ENCODE data around the gene CAPN12.
"Not testable (repeated sequence)": the region's sequence is repeated elsewhere in the genome, so short reads cannot be mapped to it uniquely, and the experiment has no call there.

Gene CAPN12

DNA sequence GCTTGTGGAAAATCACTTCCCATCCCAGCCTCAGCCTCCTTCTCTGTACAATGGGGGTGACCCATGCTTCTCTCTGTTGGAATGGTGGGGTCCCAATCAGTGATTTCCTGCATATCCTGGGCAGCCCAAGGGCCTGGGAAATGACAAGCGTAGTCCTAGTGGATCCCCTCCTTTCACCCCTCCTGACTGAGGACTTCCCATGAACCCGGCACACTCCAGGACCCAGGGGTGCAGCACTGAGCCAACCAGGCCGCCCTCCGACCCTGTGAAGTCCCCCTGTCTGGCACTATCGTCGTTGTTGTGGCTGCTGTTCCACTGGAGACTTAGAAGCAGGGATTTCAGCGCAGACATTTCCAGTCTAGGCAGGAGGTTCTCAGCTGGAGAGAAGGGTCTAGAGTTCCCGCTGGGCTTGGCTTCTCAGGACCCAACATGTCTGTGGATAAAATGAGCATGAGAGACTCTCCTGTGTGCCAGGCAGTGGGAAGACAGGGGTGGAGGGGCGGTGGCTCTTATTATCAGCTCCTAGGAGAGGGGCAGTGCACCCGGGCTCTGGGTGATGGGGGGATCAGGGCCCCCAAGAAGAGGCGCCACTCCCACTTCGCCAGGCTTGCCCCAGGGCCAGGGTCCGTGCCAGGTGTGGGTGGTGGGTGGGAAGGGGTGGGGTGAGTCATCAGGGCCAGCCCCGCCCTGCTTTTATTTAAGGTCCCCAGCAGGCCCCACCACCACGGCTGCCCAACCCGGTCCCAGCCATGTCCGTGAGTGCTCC is 44.4 kb upstream of the CAPN12 start, which contains the start of gene LGALS7B:
TSS of gene LGALS7B (plus strand) at position 723 of the 766 bp plus-strand sequence. CDS start at position 750, 27 bp downstream.
- TF ChIP-seq, protein P1, sequence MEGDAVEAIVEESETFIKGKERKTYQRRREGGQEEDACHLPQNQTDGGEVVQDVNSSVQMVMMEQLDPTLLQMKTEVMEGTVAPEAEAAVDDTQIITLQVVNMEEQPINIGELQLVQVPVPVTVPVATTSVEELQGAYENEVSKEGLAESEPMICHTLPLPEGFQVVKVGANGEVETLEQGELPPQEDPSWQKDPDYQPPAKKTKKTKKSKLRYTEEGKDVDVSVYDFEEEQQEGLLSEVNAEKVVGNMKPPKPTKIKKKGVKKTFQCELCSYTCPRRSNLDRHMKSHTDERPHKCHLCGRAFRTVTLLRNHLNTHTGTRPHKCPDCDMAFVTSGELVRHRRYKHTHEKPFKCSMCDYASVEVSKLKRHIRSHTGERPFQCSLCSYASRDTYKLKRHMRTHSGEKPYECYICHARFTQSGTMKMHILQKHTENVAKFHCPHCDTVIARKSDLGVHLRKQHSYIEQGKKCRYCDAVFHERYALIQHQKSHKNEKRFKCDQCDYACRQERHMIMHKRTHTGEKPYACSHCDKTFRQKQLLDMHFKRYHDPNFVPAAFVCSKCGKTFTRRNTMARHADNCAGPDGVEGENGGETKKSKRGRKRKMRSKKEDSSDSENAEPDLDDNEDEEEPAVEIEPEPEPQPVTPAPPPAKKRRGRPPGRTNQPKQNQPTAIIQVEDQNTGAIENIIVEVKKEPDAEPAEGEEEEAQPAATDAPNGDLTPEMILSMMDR (IDR thresholded peaks at IDR 0.05; ENCODE audit: control insufficient read depth, extremely low read depth, insufficient read depth), result no peak
- DNase-seq (ENCODE audit: low read depth), result no peak
- H3K4me3 ChIP-seq (ENCODE audit: low read depth, low read length), result no peak within 1 kb of the TSS

DNA sequence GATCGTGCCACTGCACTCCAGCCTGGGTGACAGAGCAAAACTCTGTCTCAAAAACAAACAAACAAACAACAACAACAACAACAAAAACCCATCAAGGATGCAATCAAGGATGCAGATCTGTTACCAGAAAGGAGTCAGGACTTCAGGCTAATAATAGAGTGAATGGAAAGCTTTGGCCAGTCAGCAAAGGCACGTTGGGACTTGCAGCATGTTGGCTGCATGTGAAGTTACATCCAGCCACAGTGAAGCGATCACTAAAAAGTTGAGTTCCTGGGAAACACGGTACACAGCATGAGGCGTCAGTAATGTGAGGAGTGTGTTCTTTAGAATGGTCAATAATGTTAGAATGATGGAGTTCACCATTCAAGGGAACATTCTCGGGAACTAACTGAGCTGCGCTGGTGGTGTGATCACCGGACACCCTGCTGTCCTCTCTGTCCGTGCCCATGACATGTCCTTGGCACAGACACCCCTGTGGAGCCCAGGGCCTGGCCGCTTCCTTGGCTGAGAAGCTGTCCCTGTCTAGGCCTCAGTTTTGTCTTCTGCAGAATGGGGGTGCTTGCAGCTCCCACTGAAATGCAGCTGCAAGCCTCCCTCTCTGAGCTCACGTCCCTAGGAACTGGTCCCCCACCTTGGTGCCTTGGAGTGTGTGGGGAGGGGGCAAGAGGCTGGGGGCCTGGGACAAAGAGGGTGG is 42.4 kb upstream of the CAPN12 start:
- TF ChIP-seq, protein P1 (IDR thresholded peaks at IDR 0.05; ENCODE audit: control insufficient read depth, extremely low read depth, insufficient read depth), result no peak
- no peak for DNase-seq (ENCODE audit: low read depth)
- H3K4me3 ChIP-seq (ENCODE audit: low read depth, low read length), result no peak overlapping the region

DNA sequence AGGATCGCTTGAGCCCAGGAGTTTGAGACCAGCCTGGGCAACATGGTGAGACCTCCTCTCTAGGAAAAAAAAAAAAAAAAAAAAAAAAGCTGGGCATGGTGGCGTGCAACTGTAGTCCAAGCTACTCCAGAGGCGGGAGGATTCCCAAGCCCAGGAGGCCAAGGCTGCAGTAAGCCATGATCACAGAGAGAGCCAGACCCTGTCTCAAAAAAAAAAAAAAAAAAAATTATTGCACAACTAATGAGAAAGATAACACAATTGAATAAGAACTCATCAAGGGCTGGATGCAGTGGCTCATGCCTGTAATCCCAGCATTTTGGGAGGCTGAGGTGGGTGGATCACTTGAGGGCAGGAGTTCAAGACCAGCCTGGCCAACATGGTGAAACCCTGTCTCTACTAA is 41.8 kb upstream of the CAPN12 start:
- not testable (repeated sequence) for H3K4me3 ChIP-seq (ENCODE audit: low read depth, low read length); DNase-seq (ENCODE audit: low read depth)

DNA sequence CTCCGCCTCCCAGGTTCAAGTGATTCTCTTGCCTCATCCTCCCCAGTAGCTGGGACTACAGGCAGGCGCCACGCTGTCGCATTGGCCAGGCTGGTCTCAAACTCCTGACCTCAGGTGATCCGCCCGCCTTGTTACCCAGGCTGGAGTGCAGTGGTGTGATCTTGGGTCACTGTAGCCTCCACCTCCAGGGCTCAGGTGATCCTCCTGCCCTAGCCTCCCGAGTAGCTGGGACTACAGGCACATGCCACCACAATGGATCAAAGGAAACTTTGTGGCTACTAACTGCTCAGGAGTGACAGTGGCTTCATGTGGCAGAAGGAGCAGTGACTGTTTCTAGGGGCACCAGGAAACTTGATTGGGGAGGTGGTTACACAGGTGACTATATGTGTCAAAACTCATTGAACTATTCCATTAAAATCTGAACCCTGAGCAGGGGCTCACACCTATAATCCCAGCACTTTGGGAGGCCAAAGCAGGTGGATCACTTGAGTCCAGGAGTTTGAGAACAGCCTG is 41.0 kb upstream of the CAPN12 start:
- no peak for DNase-seq (ENCODE audit: low read depth)
- no peak overlapping the region for H3K4me3 ChIP-seq (ENCODE audit: low read depth, low read length)
- TF ChIP-seq, protein P1 (IDR thresholded peaks at IDR 0.05; ENCODE audit: control insufficient read depth, extremely low read depth, insufficient read depth), result no peak

GRCh38 chr19:38784224-38784623 is 40.0 kb upstream of the CAPN12 start:
- H3K4me3 ChIP-seq (ENCODE audit: low read depth, low read length), result no peak overlapping the region
- TF ChIP-seq, protein P1 (IDR thresholded peaks at IDR 0.05; ENCODE audit: control insufficient read depth, extremely low read depth, insufficient read depth), result no peak
- no peak for DNase-seq (ENCODE audit: low read depth)

- H3K4me3 ChIP-seq (ENCODE audit: low read depth, low read length); DNase-seq (ENCODE audit: low read depth): not testable (repeated sequence)
Measured at GRCh38 chr19:38782212-38782611, 37.9 kb upstream of the CAPN12 start.

GRCh38 chr19:38781058-38781457 is 36.8 kb upstream of the CAPN12 start:
- no peak for DNase-seq (ENCODE audit: low read depth)
- TF ChIP-seq, protein P1 (IDR thresholded peaks at IDR 0.05; ENCODE audit: control insufficient read depth, extremely low read depth, insufficient read depth), result no peak
- no peak overlapping the region for H3K4me3 ChIP-seq (ENCODE audit: low read depth, low read length)
